SU-DHL-6 (cell line): ENCODE measurements around the gene GABBR2.

Experiments
- CTCF ChIP-seq: fragments of 200-600 bp; sonication (generic); IDR thresholded peaks from one replicate; pipeline ENCODE4 v1.5.1; 2017; ENCODE audit warnings: antibody characterized with exemption, mild to moderate bottlenecking, low read length, moderate library complexity; ENCODE audit not compliant: insufficient read depth, poor library complexity, severe bottlenecking
- EZH2phosphoT487 ChIP-seq: fragments of 200-600 bp; sonication (generic), shearing (Covaris generic); conservative IDR thresholded peaks from 2 replicates; pipeline ENCODE4 v1.6.1; 2018; ENCODE audit warnings: mild to moderate bottlenecking, antibody characterized with exemption, low read length, moderate library complexity, mixed read lengths

- TF ChIP-seq CTCF: peak; percentile 28
- TF ChIP-seq EZH2phosphoT487: no peak
Observed at GRCh38 chr9:98536542-98537173, 172.1 kb downstream of the GABBR2 start.
